NCI-H510A treated with DMSO at 0.1 percent for 48 hours (cell line): ENCODE data around the gene HSD11B2.

Experiments used
- DNase-seq: peaks from one replicate; lab custom pipeline; 2025; lab: John Stamatoyannopoulos, UW

The HSD11B2 gene

GRCh38 chr16:67396159-67397035 lies 34.5 kb upstream of the HSD11B2 start:
- peak; percentile 58 for DNase-seq

DNA sequence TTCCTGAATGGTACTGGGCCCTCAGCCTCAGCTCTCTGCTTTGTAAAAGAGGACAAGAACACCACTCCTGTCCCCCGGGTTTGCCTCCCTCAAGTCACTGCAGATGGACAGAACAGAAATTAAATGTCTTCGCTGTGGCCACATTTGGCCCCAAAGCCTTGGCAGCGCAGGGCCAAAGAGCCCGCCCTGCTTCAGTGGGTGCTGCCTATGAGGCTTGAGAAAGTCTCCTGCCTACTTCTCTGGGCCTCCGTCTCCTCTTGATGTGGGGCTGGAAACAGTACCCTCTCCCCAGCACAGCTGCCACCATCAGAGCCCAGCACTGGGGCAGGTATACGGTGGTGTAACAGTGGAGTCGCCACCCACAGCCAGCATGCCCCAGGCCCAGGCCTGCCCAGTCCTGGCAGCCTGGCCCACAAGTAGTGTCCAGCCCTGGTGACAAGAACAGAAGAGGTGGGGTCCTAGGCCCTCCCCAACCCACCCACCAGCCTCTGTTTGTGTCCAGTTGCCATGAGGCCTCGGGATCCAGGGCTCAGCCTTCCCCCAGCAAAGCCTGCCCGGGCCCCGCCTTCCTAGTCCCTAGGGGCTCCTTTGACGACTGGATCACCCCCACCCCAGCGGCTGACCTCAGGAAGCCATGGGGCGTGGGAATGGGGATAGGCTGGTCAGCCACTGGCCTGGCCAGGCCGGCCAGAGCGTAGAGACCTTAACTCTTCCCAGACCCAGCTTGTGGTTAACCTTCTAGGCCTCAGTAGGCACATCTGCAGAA lies 33.7 kb upstream of the HSD11B2 start:
- no peak for DNase-seq

DNA sequence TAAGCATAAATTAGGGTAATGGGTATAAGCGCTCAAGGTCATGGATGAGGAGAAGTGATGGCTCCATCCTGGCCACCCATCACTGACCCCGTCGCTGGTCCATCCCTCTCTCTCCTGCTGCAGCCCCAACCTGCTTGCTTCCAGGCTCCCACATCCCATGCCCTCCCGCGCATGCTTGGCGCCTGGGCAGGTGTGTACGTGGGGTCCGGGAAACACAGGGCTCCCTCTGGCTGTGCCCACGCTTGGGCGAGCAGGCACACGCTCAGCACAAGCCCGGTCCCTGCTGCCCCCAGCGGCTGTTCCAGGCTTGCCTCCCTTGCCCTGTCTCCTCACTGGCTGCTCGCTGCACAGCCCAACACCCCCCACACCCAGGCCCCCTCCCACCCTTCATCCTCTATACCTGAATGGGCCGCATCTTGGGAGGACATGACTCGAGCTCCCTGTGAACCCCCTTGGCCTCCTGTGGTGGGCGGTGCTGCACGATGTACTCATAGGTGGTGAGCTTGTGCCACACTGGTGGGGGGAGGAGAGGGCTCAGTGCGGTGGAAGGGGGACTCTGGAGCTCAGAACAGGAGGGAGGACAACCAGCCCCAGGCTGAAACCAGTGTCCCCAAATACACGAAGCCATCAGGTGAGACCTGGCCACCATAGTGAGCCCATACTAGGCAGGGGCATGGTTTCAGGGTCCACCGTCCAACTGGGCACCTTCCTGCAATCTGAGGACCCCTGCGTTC lies 32.9 kb upstream of the HSD11B2 start:
- no peak for DNase-seq

DNA sequence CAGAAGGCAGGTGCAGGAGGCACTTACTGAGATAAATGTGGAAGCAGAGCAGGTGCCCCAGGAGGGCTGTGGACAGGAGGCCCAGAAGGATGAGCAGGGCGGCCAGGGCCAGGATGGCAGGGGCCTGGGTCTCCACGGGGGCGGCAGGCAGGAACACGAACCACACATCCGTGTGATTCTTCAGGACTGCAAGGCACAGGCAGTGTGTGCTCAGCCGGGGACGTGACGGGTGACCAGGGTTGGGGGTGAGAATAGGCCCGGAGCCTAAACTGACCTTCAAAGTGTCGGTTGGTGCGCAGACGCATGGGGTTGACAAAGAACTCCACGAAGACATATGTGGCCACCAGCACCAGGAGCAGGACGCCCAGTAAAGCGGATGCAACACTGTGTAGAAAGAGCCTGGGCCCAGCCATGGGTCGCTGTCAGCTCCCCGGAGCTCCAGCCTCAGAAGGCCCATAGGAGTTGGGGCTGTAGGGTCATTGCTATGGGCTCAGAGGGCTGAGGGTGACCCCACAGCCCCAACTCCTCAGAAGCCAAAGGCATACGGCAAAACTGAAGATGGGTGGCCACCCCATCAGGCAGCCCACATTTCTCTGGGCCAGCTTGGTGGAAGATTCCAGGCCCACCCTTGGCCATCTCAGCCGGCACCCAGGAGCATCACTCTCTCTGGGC lies 32.2 kb upstream of the HSD11B2 start:
- DNase-seq: no peak

DNA sequence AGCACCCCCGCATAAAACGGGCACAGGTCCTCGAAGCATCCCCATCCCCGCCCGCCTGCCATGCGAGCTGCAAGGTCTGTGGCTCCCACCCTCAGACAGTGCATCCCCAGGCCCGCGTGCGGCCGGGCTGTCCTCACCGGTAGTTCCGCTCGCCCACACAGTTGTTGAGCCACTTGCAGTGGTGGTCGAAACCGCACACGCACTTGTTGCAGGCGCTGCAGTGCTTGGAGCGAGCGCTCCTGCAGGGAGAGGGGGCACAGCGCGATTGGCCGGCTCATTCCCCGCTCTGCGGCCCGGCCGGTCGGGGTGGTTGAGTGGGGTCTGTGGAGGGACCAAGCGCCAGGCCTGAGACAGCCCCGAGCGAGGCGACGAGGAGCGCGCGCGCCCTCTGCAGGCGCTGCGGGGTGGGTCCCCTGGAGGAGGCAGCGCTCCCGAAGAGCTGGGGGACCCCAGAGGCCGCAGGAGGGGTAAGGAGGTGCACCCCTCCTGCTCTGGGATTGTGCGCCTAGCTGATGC lies 31.6 kb upstream of the HSD11B2 start:
- DNase-seq: no peak

- peak; percentile 31 for DNase-seq
Observed at GRCh38 chr16:67399749-67400704, 30.9 kb upstream of the HSD11B2 start.

- DNase-seq: no peak
Observed at GRCh38 chr16:67400901-67401300, 30.0 kb upstream of the HSD11B2 start.

- no peak for DNase-seq
Observed at GRCh38 chr16:67403976-67404555, 26.9 kb upstream of the HSD11B2 start.

GRCh38 chr16:67404740-67405226 lies 26.1 kb upstream of the HSD11B2 start:
- peak; percentile 87 for DNase-seq

DNA sequence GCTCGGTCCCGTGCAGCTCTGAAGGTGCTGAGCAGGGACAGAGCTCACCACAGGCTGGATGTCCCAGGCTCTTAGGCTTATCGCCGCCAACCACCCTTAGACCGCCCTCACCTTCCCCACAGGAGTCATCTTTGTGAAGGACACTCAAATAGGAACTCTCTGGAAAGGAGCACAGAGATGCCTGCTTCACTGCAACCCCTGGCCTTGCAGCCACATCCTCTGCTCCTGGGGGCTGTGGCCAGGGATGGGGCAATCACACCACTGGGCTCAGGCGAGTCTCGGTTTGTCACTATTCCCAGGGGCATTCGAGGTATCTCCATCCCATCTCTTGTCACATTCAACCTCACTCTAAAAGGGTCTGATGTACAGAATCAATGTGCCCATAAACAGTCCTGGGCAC lies 25.6 kb upstream of the HSD11B2 start:
- DNase-seq: no peak

- DNase-seq: no peak
Observed at GRCh38 chr16:67406111-67406971, 24.6 kb upstream of the HSD11B2 start.

DNA sequence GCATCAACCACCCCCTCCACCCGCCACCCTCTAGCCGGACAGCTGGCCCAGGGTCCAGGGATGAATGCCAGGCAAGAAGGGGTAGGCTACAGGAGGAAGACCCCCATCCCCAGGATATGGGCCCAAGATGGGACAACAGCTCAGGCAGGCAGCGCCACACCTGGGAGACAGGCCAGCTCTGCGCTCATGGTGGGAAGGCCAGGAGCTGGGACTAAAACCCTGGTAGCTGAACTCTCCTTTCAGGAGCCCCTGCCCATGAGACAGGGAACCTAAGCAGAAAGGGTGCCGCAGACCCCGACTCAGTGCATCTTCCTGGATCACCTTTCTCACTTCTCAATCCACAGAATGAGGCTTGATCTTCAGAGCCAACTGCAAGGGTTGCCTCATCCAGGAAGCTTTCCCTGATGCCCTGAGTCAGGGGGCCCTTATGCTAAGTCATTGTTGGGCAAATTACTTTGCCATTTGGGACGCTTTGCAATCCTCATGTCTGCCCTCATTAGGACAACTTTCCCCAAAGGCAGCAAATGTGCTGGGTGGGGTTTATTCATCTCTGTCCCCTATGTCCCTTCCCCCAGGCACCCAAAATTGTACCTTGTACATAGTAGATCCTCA lies 23.6 kb upstream of the HSD11B2 start:
- DNase-seq: no peak

DNA sequence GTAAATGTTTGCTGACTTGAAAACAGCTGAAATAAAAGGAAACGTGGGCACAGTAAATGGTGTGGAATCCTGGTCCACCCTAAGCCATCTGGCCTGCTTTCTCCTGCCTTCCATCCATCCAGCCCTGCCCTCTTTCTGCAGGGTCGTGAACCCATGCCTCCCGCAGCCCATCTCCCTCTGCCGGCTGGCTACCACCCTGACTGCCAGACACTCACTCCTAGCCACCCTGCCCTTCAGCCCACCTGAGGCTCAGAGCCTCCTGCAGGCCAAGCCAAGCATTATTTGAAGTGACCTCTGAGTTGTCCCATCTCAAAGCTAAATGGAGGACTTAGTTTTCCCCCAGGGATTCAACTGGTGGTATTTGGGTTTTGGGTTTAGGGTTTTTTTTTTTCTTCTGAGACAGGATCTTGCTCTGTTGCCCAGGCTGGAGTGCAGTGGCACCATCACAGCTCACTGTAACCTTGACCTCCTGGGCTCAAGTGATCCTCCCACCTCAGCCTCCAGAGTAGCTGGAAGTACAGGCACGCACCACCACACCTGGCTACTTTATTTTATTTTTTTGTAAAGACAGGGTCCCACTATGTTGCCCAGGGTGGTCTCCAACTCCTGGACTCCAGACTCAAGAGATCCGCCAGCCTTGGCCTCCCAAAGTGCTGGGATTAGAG lies 23.0 kb upstream of the HSD11B2 start:
- DNase-seq: no peak

DNA sequence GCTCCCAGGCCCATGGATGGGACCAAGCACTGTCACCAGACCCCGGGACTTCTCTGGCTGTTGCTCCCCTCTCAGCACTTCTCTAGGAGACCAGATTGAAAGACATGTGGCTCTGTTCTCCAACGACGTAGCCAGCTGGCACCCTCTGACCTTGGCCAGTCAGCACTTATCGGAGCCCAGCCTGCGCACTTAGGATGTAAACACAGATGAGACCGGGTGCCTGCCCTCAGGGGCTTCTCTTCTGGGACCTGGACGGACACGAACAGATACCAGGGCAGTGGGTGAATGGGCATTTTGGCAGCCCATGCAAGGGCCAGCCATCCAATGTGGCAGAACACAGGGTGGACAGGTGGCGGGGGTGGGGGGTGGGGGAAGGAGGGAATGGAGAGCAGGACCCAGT lies 21.3 kb upstream of the HSD11B2 start:
- no peak for DNase-seq

DNA sequence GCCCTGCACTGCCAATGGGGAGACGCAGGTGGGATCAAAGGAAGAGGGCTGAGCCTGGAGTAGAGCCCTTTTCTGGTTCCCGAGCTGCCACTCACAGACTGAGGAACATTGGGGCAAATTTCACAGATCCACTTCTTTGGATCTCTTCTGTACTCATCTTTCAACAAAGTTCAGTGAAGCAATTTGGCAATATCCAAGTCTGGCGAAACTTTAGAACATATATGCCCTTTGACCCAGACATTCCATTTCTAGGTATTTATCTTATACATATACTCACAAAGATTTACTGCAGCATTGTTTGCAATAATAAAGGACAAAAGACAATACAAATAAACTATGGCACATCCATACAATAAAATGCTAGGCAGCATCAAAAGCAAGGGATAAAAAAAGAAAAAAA lies 19.6 kb upstream of the HSD11B2 start:
- no peak for DNase-seq

GRCh38 chr16:67412294-67412693 lies 18.6 kb upstream of the HSD11B2 start:
- no peak for DNase-seq

DNA sequence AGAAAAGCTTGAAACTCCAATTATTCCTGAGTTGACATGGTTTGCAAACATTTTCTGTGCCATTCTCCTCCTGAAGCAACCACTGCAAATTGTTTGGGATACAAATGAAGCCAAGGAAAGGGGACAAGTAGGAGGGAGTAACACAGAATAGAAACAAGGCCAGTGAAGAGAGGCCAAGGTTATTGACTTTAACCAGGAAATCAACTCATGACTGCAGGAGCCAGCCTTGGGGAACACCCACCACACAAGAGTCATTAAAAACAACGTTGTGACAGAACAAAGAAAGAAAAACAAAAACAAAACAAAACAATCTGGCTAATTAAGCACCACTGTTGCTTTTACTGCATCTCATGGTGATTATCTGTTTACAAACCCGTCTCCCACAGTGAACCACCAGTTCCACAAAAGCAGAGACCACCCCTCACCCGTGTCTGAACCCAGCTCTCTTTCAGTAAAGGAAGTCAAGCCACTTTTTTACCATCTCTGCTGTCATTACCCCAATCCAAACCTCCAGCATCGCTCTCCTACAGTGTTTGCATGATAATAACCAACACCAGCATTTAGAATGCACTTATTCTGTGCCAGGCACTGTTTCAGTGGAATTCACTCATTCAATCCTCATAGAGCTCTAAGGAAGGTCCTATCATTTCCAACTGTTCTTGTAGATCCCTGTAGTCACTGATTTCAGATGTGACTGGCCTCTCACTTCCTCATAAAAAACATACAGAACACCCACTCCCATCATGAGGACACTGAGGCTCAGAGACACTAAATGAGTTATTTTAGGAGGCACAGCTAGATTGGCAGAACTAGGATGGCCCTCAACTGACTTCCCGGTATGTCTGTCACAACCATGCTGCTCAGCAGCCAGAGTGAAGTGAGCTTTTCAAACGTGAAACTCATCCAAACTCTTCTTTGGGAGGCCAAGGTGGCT lies 16.7 kb upstream of the HSD11B2 start:
- DNase-seq: no peak
